ENCODE measurements around the gene LRP1B.
A peak's percentile ranks its signal among the peaks of the same experiment; 100 is the strongest.

Gene LRP1B

DNA sequence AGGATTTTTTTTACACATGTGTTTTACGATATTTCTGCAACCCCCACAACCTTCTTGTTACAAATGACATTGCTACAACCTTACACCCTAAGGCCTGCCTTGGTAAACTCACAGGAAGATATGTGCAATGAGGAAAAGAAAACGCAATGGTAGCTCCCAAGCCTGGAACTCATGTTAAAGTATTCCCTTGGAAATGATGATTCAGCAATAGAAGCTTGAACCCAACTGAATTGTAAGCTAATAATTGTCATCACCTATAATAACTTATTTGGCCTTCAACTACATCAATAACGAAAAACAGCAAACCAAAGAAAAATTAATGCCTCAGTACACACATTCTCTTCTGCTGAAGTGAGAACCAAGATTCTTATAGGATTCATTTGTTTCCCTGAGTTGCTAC, 491.0 kb downstream of the LRP1B start:
- no peak for DNase-seq (ENCODE audit: low read depth)
- no peak overlapping the region for H3K4me3 ChIP-seq (ENCODE audit: low read length)
- TF ChIP-seq CTCF (IDR thresholded peaks at IDR 0.05; ENCODE audit: insufficient read depth, low read depth, low read length, missing control alignments): no peak

DNA sequence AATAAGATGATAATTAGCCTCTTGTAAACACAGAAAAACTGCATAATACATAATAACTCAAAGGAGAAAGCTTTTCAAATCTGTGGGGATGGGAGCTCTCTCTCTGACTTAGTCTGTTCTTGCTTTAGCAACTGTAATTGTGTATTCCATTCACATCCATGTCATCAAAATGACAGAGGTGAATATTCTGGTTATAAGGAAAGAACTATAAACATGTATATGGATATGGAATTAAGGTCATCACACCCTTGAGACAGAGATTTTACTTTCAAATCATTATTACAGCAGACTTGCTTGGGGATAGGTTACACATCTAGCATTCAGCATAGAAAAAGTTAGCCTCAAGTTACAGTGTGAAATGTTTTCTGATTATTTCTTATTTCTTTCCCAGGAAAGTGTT, 497.7 kb downstream of the LRP1B start:
- no peak overlapping the region for H3K4me3 ChIP-seq (ENCODE audit: low read length)
- TF ChIP-seq CTCF (IDR thresholded peaks at IDR 0.05; ENCODE audit: insufficient read depth, low read depth, low read length, missing control alignments): no peak
- DNase-seq (ENCODE audit: low read depth): no peak

- DNase-seq (ENCODE audit: low read depth): no peak
- TF ChIP-seq CTCF (IDR thresholded peaks at IDR 0.05; ENCODE audit: insufficient read depth, low read depth, low read length, missing control alignments): no peak
- H3K4me3 ChIP-seq (ENCODE audit: low read length): no peak overlapping the region
Observed at GRCh38 chr2:141630407-141630930, 500.3 kb downstream of the LRP1B start.

DNA sequence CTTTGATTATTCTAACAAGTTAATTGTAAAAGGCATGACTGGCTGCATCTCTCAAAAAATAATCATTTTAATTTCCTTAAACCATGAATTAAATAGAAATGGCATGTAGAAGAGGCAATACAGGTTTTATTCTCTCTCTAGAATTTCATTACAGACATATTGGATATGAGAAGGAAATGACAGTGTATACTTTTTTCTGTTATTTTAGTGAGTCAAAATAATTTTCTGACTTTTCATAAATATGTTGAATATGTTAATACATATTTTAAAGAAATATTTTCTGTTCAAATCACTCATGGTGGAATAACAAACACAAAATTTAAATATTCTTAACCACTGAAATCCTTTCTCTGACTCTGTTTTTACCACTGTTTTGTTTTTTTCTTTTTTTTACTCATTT, 510.4 kb downstream of the LRP1B start:
- no peak for TF ChIP-seq CTCF (IDR thresholded peaks at IDR 0.05; ENCODE audit: insufficient read depth, low read depth, low read length, missing control alignments)
- H3K4me3 ChIP-seq (ENCODE audit: low read length): no peak overlapping the region
- DNase-seq (ENCODE audit: low read depth): no peak

DNA sequence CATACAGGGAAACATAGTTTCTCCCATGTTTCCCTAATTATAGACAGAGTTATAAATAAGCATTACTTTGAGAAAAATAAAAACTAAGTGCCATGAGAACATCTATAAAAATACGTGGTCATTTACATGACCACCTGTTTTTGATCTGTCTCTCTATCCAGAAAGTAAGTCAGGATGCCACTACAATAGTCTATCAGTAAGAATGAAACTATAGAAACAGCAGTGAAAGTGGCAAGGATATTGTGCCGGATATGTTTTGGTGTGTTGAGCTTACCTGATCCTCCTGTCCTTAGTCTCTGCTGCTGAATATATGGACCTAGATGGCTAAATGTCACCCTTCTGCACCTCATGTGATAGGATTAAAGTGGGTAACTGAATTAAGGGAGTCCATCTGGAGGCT, 512.4 kb downstream of the LRP1B start:
- no peak overlapping the region for H3K4me3 ChIP-seq (ENCODE audit: low read length)
- no peak for DNase-seq (ENCODE audit: low read depth)
- TF ChIP-seq CTCF (IDR thresholded peaks at IDR 0.05; ENCODE audit: insufficient read depth, low read depth, low read length, missing control alignments): no peak

GRCh38 chr2:141611981-141612380, 518.8 kb downstream of the LRP1B start:
- DNase-seq (ENCODE audit: low read depth): peak; percentile 72
- H3K4me3 ChIP-seq (ENCODE audit: low read length): no peak overlapping the region
- TF ChIP-seq CTCF (IDR thresholded peaks at IDR 0.05; ENCODE audit: insufficient read depth, low read depth, low read length, missing control alignments): no peak

- no peak for TF ChIP-seq CTCF (IDR thresholded peaks at IDR 0.05; ENCODE audit: insufficient read depth, low read depth, low read length, missing control alignments)
- no peak for DNase-seq (ENCODE audit: low read depth)
- H3K4me3 ChIP-seq (ENCODE audit: low read length): no peak overlapping the region
Observed at GRCh38 chr2:141611176-141611571, 519.6 kb downstream of the LRP1B start.
